GM23338 (cell line): ENCODE measurements around the gene TMED7. TPM values are rescaled to one million over a fixed set of nuclear protein-coding genes. Genes with fewer than 3 reads are reported as not detected.

Experiments
- ATAC-seq: fragments of 200-7000 bp; cut with Tn5 transposase; 3 replicates; pipeline ENCODE4 v1.9.1; 2020
- DNase-seq: peaks from one replicate; pipeline ENCODE4 v3.0.0-alpha.2; 2015; ENCODE audit warnings: low spot score
- H2AFZ ChIP-seq: fragments of 200-600 bp; sonication (generic); 2 replicates; pipeline ENCODE4 v1.8.0; 2016; ENCODE audit warnings: antibody characterized with exemption, mild to moderate bottlenecking, moderate library complexity
- H3F3A ChIP-seq: fragments of 200-600 bp; sonication (generic); replicated peaks from 2 replicates; pipeline ENCODE4 v1.8.0; 2017; ENCODE audit warnings: antibody characterized with exemption, mixed run types, low read depth
- H3K27ac ChIP-seq: fragments of 200-600 bp; sonication (generic); 2 replicates; pipeline ENCODE4 v1.6.1; 2016; ENCODE audit warnings: low read depth
- H3K27me3 ChIP-seq: fragments of 200-600 bp; sonication (generic); 2 replicates; pipeline ENCODE4 v1.8.0; 2016; ENCODE audit warnings: mild to moderate bottlenecking, mixed run types, moderate library complexity; ENCODE audit not compliant: insufficient read depth
- H3K36me3 ChIP-seq: fragments of 200-600 bp; sonication (generic); 2 replicates; pipeline ENCODE4 v1.8.0; 2016; ENCODE audit warnings: mild to moderate bottlenecking; ENCODE audit not compliant: insufficient read depth
- H3K4me1 ChIP-seq: fragments of 200-600 bp; sonication (generic); 2 replicates; pipeline ENCODE4 v1.8.0; 2016; ENCODE audit warnings: mild to moderate bottlenecking, moderate library complexity; ENCODE audit not compliant: insufficient read depth
- H3K4me2 ChIP-seq: fragments of 200-600 bp; sonication (generic); 2 replicates; pipeline ENCODE4 v1.7.1; 2017; ENCODE audit warnings: mixed run types
- H3K4me3 ChIP-seq: fragments of 200-600 bp; sonication (generic); 2 replicates; pipeline ENCODE4 v1.6.1; 2016; ENCODE audit warnings: mixed run types
- H3K79me2 ChIP-seq: fragments of 200-600 bp; sonication (generic); replicated peaks from 2 replicates; pipeline ENCODE4 v1.8.0; 2017; ENCODE audit warnings: mild to moderate bottlenecking; ENCODE audit not compliant: insufficient read depth
- H3K9me2 ChIP-seq: fragments of 200-600 bp; sonication (generic); 2 replicates; pipeline ENCODE4 v1.8.0; 2017; ENCODE audit not compliant: insufficient read depth
- H4K20me1 ChIP-seq: fragments of 200-600 bp; sonication (generic); replicated peaks from 2 replicates; pipeline ENCODE4 v1.8.0; 2017; ENCODE audit warnings: mild to moderate bottlenecking; ENCODE audit not compliant: insufficient read depth
- H3K27ac Mint-ChIP-seq: 2 replicates; pipeline ENCODE4 v1.8.0; 2020; ENCODE audit warnings: inconsistent platforms, mild to moderate bottlenecking, moderate library complexity, mixed read lengths
- H3K27me3 Mint-ChIP-seq: 3 replicates; pipeline ENCODE4 v1.8.0; 2022; ENCODE audit warnings: low read depth, mild to moderate bottlenecking, moderate library complexity, mixed read lengths, inconsistent platforms; ENCODE audit not compliant: insufficient read depth, poor library complexity
- H3K36me3 Mint-ChIP-seq: 3 replicates; pipeline ENCODE4 v1.8.0; 2021; ENCODE audit warnings: low read depth, mild to moderate bottlenecking, inconsistent platforms, moderate library complexity, mixed read lengths
- H3K4me1 Mint-ChIP-seq: 3 replicates; pipeline ENCODE4 v1.8.0; 2020; ENCODE audit warnings: mild to moderate bottlenecking, inconsistent platforms, mixed read lengths
- H3K4me3 Mint-ChIP-seq: 3 replicates; pipeline ENCODE4 v1.8.0; 2021; ENCODE audit warnings: moderate library complexity, mild to moderate bottlenecking, inconsistent platforms, mixed read lengths
- H3K9me3 Mint-ChIP-seq: 3 replicates; pipeline ENCODE4 v1.8.0; 2020; ENCODE audit warnings: moderate library complexity, mild to moderate bottlenecking, inconsistent platforms, mixed read lengths
- CREB1 ChIP-seq: fragments of 250-450 bp; sonication (Bioruptor Pico); IDR thresholded peaks from 2 replicates; pipeline ENCODE4 v1.5.0; 2020; ENCODE audit warnings: low read depth, mild to moderate bottlenecking, moderate library complexity
- EZH2 ChIP-seq: fragments of 200-600 bp; sonication (generic); IDR thresholded peaks from one replicate; pipeline ENCODE4 v1.8.0; 2017; ENCODE audit warnings: antibody characterized with exemption, mild to moderate bottlenecking, low read depth; ENCODE audit not compliant: unreplicated experiment
- EZH2phosphoT487 ChIP-seq: fragments of 200-600 bp; sonication (generic); IDR thresholded peaks from one replicate; pipeline ENCODE4 v1.8.1; 2018; ENCODE audit warnings: antibody characterized with exemption; ENCODE audit not compliant: unreplicated experiment
- JUNB ChIP-seq: IDR thresholded peaks from one replicate; pipeline ENCODE4 v1.6.1; 2016; ENCODE audit warnings: antibody characterized with exemption; ENCODE audit not compliant: unreplicated experiment
- NANOG ChIP-seq: IDR thresholded peaks from 2 replicates; pipeline ENCODE4 v1.6.1; 2016; ENCODE audit warnings: antibody characterized with exemption, borderline replicate concordance
- POLR2AphosphoS5 ChIP-seq: IDR thresholded peaks from 2 replicates; pipeline ENCODE4 v1.6.1; 2016; ENCODE audit warnings: antibody characterized with exemption, low read depth
- STAT1 ChIP-seq: IDR thresholded peaks from one replicate; pipeline ENCODE4 v1.6.1; 2016; ENCODE audit warnings: antibody characterized with exemption; ENCODE audit not compliant: unreplicated experiment
- ZNF114 ChIP-seq: fragments of 250-450 bp; sonication (Bioruptor Pico); IDR thresholded peaks from 2 replicates; pipeline ENCODE4 v1.5.0; 2020; ENCODE audit warnings: mild to moderate bottlenecking, moderate library complexity
- ZNF331 ChIP-seq: fragments of 250-450 bp; sonication (Bioruptor Pico); IDR thresholded peaks from 2 replicates; pipeline ENCODE4 v1.5.0; 2020; ENCODE audit warnings: low read depth, mild to moderate bottlenecking, moderate library complexity
- polyA plus RNA-seq: library from polyadenylated mRNA; unstranded; fragments of >200 nt; fragmentation: Nextera tagmentation; extraction: Ambion mirVana; gene quantifications from 2 replicates; pipeline ENCODE4 v1.2.1, GENCODE V29; 2016
- total RNA-seq: library from RNA; depleted of rRNA; stranded (reverse); fragments of >200 nt; shearing (Covaris generic); gene quantifications from 2 replicates; pipeline ENCODE4 v1.2.3, GENCODE V29; 2014
- TF ChIP-seq, protein P1 (sequence below), 2 experiments: fragments of 200-600 bp in 1 of 2; sonication (generic) in 1 of 2; conservative IDR thresholded peaks; 2 replicates each; pipeline versions ENCODE4 v1.5.1 to v1.6.1; 2016 to 2017; ENCODE audit warnings: antibody characterized with exemption in 2 of 2, low read depth in 2 of 2, mild to moderate bottlenecking in 2 of 2, moderate library complexity in 1 of 2
- TF ChIP-seq, protein P2 (sequence below): fragments of 250-450 bp; sonication (Bioruptor Pico); IDR thresholded peaks from 2 replicates; pipeline ENCODE4 v1.5.0; 2020; ENCODE audit warnings: mild to moderate bottlenecking, moderate library complexity
- TF ChIP-seq, protein P3 (sequence below): IDR thresholded peaks from one replicate; pipeline ENCODE4 v1.6.1; 2018; ENCODE audit warnings: antibody characterized with exemption; ENCODE audit not compliant: unreplicated experiment

Gene TMED7
- total and polyA plus RNA-seq, 2 experiments from 2014 or later, result 30.2 to 158 TPM

DNA sequence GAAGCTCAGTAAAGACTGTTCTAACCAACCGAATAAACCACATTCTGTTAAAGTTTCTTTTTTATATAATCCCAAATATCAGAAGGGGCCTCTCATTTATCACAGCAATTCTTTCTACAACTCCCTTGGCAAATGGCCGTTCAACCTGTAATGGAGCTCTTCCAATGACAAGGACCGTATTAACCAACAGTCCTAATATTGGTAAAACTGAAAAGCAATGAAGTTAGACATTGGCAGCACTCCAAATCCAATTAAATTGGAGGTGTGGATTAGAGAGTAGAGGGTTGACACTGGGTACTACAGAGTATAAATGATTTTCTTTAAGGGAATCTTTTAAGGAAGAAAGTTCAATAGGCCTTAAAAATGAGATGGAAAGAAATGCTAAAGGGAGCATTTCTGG, 842 bp downstream of the TMED7 start:
- Mint-ChIP-seq H3K27me3 (peaks cover 2% of the 10 kb centered on the region), H3K9me3 (no peaks in the 10 kb centered on the region), H3K27ac (no peak overlapping the region), H3K4me1 (peaks cover 14% of the 10 kb centered on the region), H3K4me3 (no peak overlapping the region), H3K36me3 (peaks cover 5% of the 10 kb centered on the region)
- H3K4me1 ChIP-seq, result peaks cover 19% of the 10 kb centered on the region
- peak overlapping the region; percentile 99 for H3K4me3 ChIP-seq
- H3K9me2 ChIP-seq, result no peaks in the 10 kb centered on the region
- H3K27me3 ChIP-seq, result no peaks in the 10 kb centered on the region
- H3K36me3 ChIP-seq, result peaks cover 6% of the 10 kb centered on the region; the same call in 1 of the 2 replicates
- peak overlapping the region; percentile 96; the same call in 1 of the 2 replicates for H2AFZ ChIP-seq
- DNase-seq, result no peak
- H3K4me2 ChIP-seq, result peak overlapping the region; percentile 90
- H3K27ac ChIP-seq, result peak overlapping the region; percentile 83; the same call in 1 of the 2 replicates
- no peak for ATAC-seq
- H4K20me1 ChIP-seq, result peaks cover 6% of the 10 kb centered on the region; the same call in 1 of the 2 replicates
- no peaks in the 10 kb centered on the region for H3F3A ChIP-seq
- peaks cover 53% of the 10 kb centered on the region for H3K79me2 ChIP-seq
- TF ChIP-seq ZNF331 (CRISPR knock-in tag), result no peak
- TF ChIP-seq NANOG, result no peak
- no peak for TF ChIP-seq CREB1 (CRISPR knock-in tag)
- no peak for TF ChIP-seq JUNB
- TF ChIP-seq, protein P1, sequence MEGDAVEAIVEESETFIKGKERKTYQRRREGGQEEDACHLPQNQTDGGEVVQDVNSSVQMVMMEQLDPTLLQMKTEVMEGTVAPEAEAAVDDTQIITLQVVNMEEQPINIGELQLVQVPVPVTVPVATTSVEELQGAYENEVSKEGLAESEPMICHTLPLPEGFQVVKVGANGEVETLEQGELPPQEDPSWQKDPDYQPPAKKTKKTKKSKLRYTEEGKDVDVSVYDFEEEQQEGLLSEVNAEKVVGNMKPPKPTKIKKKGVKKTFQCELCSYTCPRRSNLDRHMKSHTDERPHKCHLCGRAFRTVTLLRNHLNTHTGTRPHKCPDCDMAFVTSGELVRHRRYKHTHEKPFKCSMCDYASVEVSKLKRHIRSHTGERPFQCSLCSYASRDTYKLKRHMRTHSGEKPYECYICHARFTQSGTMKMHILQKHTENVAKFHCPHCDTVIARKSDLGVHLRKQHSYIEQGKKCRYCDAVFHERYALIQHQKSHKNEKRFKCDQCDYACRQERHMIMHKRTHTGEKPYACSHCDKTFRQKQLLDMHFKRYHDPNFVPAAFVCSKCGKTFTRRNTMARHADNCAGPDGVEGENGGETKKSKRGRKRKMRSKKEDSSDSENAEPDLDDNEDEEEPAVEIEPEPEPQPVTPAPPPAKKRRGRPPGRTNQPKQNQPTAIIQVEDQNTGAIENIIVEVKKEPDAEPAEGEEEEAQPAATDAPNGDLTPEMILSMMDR (conservative IDR thresholded peaks at IDR 0.05; ENCODE audit: low read depth in 2 of 2), result no peak
- TF ChIP-seq ZNF114 (CRISPR knock-in tag), result no peak
- no peak for TF ChIP-seq EZH2
- TF ChIP-seq POLR2AphosphoS5, result no peak
- no peak for TF ChIP-seq EZH2phosphoT487
- TF ChIP-seq, protein P2, sequence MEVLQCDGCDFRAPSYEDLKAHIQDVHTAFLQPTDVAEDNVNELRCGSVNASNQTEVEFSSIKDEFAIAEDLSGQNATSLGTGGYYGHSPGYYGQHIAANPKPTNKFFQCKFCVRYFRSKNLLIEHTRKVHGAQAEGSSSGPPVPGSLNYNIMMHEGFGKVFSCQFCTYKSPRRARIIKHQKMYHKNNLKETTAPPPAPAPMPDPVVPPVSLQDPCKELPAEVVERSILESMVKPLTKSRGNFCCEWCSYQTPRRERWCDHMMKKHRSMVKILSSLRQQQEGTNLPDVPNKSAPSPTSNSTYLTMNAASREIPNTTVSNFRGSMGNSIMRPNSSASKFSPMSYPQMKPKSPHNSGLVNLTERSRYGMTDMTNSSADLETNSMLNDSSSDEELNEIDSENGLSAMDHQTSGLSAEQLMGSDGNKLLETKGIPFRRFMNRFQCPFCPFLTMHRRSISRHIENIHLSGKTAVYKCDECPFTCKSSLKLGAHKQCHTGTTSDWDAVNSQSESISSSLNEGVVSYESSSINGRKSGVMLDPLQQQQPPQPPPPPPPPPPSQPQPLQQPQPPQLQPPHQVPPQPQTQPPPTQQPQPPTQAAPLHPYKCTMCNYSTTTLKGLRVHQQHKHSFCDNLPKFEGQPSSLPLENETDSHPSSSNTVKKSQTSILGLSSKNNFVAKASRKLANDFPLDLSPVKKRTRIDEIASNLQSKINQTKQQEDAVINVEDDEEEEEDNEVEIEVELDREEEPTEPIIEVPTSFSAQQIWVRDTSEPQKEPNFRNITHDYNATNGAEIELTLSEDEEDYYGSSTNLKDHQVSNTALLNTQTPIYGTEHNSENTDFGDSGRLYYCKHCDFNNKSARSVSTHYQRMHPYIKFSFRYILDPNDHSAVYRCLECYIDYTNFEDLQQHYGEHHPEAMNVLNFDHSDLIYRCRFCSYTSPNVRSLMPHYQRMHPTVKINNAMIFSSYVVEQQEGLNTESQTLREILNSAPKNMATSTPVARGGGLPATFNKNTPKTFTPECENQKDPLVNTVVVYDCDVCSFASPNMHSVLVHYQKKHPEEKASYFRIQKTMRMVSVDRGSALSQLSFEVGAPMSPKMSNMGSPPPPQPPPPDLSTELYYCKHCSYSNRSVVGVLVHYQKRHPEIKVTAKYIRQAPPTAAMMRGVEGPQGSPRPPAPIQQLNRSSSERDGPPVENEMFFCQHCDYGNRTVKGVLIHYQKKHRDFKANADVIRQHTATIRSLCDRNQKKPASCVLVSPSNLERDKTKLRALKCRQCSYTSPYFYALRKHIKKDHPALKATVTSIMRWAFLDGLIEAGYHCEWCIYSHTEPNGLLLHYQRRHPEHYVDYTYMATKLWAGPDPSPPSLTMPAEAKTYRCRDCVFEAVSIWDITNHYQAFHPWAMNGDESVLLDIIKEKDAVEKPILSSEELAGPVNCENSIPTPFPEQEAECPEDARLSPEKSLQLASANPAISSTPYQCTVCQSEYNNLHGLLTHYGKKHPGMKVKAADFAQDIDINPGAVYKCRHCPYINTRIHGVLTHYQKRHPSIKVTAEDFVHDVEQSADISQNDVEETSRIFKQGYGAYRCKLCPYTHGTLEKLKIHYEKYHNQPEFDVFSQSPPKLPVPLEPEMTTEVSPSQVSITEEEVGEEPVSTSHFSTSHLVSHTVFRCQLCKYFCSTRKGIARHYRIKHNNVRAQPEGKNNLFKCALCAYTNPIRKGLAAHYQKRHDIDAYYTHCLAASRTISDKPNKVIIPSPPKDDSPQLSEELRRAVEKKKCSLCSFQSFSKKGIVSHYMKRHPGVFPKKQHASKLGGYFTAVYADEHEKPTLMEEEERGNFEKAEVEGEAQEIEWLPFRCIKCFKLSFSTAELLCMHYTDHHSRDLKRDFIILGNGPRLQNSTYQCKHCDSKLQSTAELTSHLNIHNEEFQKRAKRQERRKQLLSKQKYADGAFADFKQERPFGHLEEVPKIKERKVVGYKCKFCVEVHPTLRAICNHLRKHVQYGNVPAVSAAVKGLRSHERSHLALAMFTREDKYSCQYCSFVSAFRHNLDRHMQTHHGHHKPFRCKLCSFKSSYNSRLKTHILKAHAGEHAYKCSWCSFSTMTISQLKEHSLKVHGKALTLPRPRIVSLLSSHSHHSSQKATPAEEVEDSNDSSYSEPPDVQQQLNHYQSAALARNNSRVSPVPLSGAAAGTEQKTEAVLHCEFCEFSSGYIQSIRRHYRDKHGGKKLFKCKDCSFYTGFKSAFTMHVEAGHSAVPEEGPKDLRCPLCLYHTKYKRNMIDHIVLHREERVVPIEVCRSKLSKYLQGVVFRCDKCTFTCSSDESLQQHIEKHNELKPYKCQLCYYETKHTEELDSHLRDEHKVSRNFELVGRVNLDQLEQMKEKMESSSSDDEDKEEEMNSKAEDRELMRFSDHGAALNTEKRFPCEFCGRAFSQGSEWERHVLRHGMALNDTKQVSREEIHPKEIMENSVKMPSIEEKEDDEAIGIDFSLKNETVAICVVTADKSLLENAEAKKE, result no peak
- TF ChIP-seq, protein P3, sequence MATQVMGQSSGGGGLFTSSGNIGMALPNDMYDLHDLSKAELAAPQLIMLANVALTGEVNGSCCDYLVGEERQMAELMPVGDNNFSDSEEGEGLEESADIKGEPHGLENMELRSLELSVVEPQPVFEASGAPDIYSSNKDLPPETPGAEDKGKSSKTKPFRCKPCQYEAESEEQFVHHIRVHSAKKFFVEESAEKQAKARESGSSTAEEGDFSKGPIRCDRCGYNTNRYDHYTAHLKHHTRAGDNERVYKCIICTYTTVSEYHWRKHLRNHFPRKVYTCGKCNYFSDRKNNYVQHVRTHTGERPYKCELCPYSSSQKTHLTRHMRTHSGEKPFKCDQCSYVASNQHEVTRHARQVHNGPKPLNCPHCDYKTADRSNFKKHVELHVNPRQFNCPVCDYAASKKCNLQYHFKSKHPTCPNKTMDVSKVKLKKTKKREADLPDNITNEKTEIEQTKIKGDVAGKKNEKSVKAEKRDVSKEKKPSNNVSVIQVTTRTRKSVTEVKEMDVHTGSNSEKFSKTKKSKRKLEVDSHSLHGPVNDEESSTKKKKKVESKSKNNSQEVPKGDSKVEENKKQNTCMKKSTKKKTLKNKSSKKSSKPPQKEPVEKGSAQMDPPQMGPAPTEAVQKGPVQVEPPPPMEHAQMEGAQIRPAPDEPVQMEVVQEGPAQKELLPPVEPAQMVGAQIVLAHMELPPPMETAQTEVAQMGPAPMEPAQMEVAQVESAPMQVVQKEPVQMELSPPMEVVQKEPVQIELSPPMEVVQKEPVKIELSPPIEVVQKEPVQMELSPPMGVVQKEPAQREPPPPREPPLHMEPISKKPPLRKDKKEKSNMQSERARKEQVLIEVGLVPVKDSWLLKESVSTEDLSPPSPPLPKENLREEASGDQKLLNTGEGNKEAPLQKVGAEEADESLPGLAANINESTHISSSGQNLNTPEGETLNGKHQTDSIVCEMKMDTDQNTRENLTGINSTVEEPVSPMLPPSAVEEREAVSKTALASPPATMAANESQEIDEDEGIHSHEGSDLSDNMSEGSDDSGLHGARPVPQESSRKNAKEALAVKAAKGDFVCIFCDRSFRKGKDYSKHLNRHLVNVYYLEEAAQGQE, result no peak
- no peak for TF ChIP-seq STAT1
